ENCODE data around the gene ACOXL.

- TF ChIP-seq CTCF (IDR thresholded peaks at IDR 0.05; ENCODE audit: insufficient read depth, low read length, poor library complexity, severe bottlenecking) (no peak), EZH2phosphoT487 (conservative IDR thresholded peaks at IDR 0.05; ENCODE audit: low read length) (no peak)
Observed at GRCh38 chr2:110799376-110799775, 67.0 kb downstream of the ACOXL start.
